ENCODE results near the gene AHRR.
"Not testable (repeated sequence)": the region's sequence is repeated elsewhere in the genome, so short reads cannot be mapped to it uniquely, and the experiment has no call there.

The AHRR gene

GRCh38 chr5:321230-321725, at the start of gene AHRR:
TSS of gene AHRR (plus strand) at chr5:321714. CDS start at chr5:343903, 22,189 bp downstream.
- DNase-seq (ENCODE audit: low read depth in 2 of 2), result no peak

- not testable (repeated sequence) for DNase-seq (ENCODE audit: low read depth in 2 of 2)
Measured at GRCh38 chr5:271828-272167, 49.7 kb upstream of the AHRR start.

GRCh38 chr5:273091-273490, 48.4 kb upstream of the AHRR start:
- DNase-seq (ENCODE audit: low read depth in 2 of 2), result not testable (repeated sequence)

- DNase-seq (ENCODE audit: low read depth in 2 of 2), result not testable (repeated sequence)
Measured at GRCh38 chr5:273491-273890, 48.0 kb upstream of the AHRR start.

GRCh38 chr5:274346-274745, 47.2 kb upstream of the AHRR start:
- not testable (repeated sequence) for DNase-seq (ENCODE audit: low read depth in 2 of 2)

- no peak for DNase-seq (ENCODE audit: low read depth in 2 of 2)
Measured at GRCh38 chr5:278646-279045, 42.9 kb upstream of the AHRR start.

- DNase-seq (ENCODE audit: low read depth in 2 of 2), result not testable (repeated sequence)
Measured at GRCh38 chr5:279051-279665, 42.4 kb upstream of the AHRR start.

- no peak for DNase-seq (ENCODE audit: low read depth in 2 of 2)
Measured at GRCh38 chr5:285991-286557, 35.4 kb upstream of the AHRR start.

- DNase-seq (ENCODE audit: low read depth in 2 of 2), result not testable (repeated sequence)
Measured at GRCh38 chr5:290200-290599, 31.3 kb upstream of the AHRR start.

- DNase-seq (ENCODE audit: low read depth in 2 of 2), result not testable (repeated sequence)
Measured at GRCh38 chr5:291345-291744, 30.2 kb upstream of the AHRR start.

- DNase-seq (ENCODE audit: low read depth in 2 of 2), result not testable (repeated sequence)
Measured at GRCh38 chr5:294788-295187, 26.7 kb upstream of the AHRR start.

GRCh38 chr5:296207-296606, 25.3 kb upstream of the AHRR start:
- not testable (repeated sequence) for DNase-seq (ENCODE audit: low read depth in 2 of 2)

GRCh38 chr5:296954-297353, 24.6 kb upstream of the AHRR start:
- peak; percentile 52 to 54 for DNase-seq (ENCODE audit: low read depth in 2 of 2)

- not testable (repeated sequence) for DNase-seq (ENCODE audit: low read depth in 2 of 2)
Measured at GRCh38 chr5:297448-297847, 24.1 kb upstream of the AHRR start.

GRCh38 chr5:297991-298736, 23.4 kb upstream of the AHRR start:
- DNase-seq (ENCODE audit: low read depth in 2 of 2), result not testable (repeated sequence)

- no peak for DNase-seq (ENCODE audit: low read depth in 2 of 2)
Measured at GRCh38 chr5:298737-299125, 22.8 kb upstream of the AHRR start.

GRCh38 chr5:299921-300320, 21.6 kb upstream of the AHRR start:
- not testable (repeated sequence) for DNase-seq (ENCODE audit: low read depth in 2 of 2)

GRCh38 chr5:300691-301435, 20.7 kb upstream of the AHRR start:
- not testable (repeated sequence) for DNase-seq (ENCODE audit: low read depth in 2 of 2)

- DNase-seq (ENCODE audit: low read depth in 2 of 2), result not testable (repeated sequence)
Measured at GRCh38 chr5:302416-302815, 19.1 kb upstream of the AHRR start.

- no peak for DNase-seq (ENCODE audit: low read depth in 2 of 2)
Measured at GRCh38 chr5:302966-303365, 18.5 kb upstream of the AHRR start.

- DNase-seq (ENCODE audit: low read depth in 2 of 2), result not testable (repeated sequence)
Measured at GRCh38 chr5:303741-304140, 17.8 kb upstream of the AHRR start.

GRCh38 chr5:305050-305449, 16.5 kb upstream of the AHRR start:
- DNase-seq (ENCODE audit: low read depth in 2 of 2), result no peak

Measured in fibroblast of skin of left biceps (primary cell).